Breast epithelium (tissue), 4 donors: ENCODE results near the gene OBSCN. TPM values are rescaled to one million over a fixed set of nuclear protein-coding genes. Genes with fewer than 3 reads are reported as not detected.

Source experiments
- DNase-seq, 2 donors: peaks; one replicate each; pipeline ENCODE4 v3.0.0-alpha.2; 2019; ENCODE audit warnings: low spot score in 2 of 2
- H3K27ac ChIP-seq, 2 donors: fragments of 200-600 bp; sonication (generic) in 1 of 2; one replicate each; pipeline ENCODE4 v1.5.1; 2016 to 2019; ENCODE audit warnings: mild to moderate bottlenecking in 1 of 2
- H3K27me3 ChIP-seq, 2 donors: fragments of 200-600 bp; sonication (generic) in 1 of 2; one replicate each; pipeline versions ENCODE4 v1.5.1 to v1.6.0; 2017 to 2019; ENCODE audit warnings: control low read depth in 1 of 2, mild to moderate bottlenecking in 1 of 2
- H3K36me3 ChIP-seq: fragments of 200-600 bp; one replicate; pipeline ENCODE4 v1.5.1; 2019
- H3K4me1 ChIP-seq, 2 donors: fragments of 200-600 bp; sonication (generic); one replicate each; pipeline ENCODE4 v1.5.1; 2016 to 2019; ENCODE audit warnings: control low read depth in 1 of 2
- H3K4me3 ChIP-seq, 3 donors: fragments of 200-600 bp; sonication (generic); 1 replicate in 2 of 3; 2 replicates in 1 of 3; pipeline ENCODE4 v1.5.1; 2016 to 2019; ENCODE audit warnings: mild to moderate bottlenecking in 3 of 3, moderate library complexity in 2 of 3
- H3K9me3 ChIP-seq, 2 donors: fragments of 200-600 bp; sonication (generic) in 1 of 2; one replicate each; pipeline ENCODE4 v1.5.1; 2016 to 2019; ENCODE audit warnings: control low read depth in 1 of 2
- POLR2A ChIP-seq: fragments of 450-650 bp; IDR thresholded peaks from one replicate; pipeline ENCODE4 v1.6.1; 2016; ENCODE audit warnings: antibody characterized with exemption, mild to moderate bottlenecking, moderate library complexity
- POLR2AphosphoS5 ChIP-seq, 3 donors: sonication (generic); formaldehyde crosslinking; IDR thresholded peaks; one replicate each; pipeline ENCODE4 v1.6.1; 2017; ENCODE audit warnings: antibody characterized with exemption in 3 of 3
- intact Hi-C: fragments of 100-400 bp; cut with DNase I; formaldehyde crosslinking; loops from one replicate; pipeline ENCODE4 v1.15.1; 2023; ENCODE audit warnings: low total_unique reads
- total RNA-seq, 3 donors: library from RNA; depleted of rRNA; stranded (reverse); fragments of >200 nt; gene quantifications; one replicate each; pipeline ENCODE4 v1.1.0, GENCODE V29; 2016
- TF ChIP-seq, protein P1 (sequence below), 3 donors: fragments of 450-650 bp; IDR thresholded peaks; one replicate each; pipeline ENCODE4 v1.5.1; 2016 to 2017; ENCODE audit warnings: antibody characterized with exemption in 3 of 3, mild to moderate bottlenecking in 3 of 3, moderate library complexity in 3 of 3

The OBSCN gene
- total RNA-seq, 3 donors from 2014 or later, result 3.0 to 40.0 (median 27.9) TPM

DNA sequence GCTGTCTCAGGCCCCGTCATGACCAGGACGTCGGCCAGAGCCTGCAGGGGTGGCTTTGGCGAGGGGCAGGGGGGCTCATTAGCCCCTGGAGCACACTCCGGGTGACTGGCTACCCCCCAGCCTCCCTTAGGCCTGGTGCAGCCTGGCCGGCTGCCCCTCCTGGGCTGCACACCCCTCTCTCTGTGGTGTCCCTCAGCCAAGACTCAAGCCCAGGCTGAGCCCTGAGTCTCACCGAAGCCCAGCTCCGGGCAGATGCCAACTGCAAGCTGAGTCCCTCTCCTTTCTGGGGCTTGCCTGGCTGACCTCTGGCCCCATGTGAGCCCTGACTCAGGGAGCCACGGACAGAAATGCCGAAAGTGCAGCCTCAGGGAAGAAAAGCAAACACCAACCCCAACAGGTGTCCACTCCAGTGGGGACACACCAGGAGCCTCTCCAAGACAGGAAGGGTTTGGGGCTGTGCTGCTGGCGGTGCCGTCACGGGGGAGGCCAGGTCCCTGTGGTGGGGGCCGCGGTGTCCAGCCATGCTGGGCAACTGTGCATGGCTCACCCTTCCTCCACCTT, 47.6 kb upstream of the OBSCN start:
- peaks cover 5 to 6% of the 10 kb centered on the region in 2 donors for H3K4me1 ChIP-seq
- TF ChIP-seq POLR2A (no peak), POLR2AphosphoS5 (IDR thresholded peaks at IDR 0.05) (no peak)
- TF ChIP-seq, protein P1, sequence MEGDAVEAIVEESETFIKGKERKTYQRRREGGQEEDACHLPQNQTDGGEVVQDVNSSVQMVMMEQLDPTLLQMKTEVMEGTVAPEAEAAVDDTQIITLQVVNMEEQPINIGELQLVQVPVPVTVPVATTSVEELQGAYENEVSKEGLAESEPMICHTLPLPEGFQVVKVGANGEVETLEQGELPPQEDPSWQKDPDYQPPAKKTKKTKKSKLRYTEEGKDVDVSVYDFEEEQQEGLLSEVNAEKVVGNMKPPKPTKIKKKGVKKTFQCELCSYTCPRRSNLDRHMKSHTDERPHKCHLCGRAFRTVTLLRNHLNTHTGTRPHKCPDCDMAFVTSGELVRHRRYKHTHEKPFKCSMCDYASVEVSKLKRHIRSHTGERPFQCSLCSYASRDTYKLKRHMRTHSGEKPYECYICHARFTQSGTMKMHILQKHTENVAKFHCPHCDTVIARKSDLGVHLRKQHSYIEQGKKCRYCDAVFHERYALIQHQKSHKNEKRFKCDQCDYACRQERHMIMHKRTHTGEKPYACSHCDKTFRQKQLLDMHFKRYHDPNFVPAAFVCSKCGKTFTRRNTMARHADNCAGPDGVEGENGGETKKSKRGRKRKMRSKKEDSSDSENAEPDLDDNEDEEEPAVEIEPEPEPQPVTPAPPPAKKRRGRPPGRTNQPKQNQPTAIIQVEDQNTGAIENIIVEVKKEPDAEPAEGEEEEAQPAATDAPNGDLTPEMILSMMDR (IDR thresholded peaks at IDR 0.05), result no peak
- H3K27ac ChIP-seq, result no peak overlapping the region
- H3K4me3 ChIP-seq, result no peak overlapping the region
- no peaks in the 10 kb centered on the region for H3K9me3 ChIP-seq
- no peaks in the 10 kb centered on the region for H3K36me3 ChIP-seq
- peaks cover 0 to 18% of the 10 kb centered on the region in 2 donors for H3K27me3 ChIP-seq
- intact Hi-C loops, result no loop called here
- no peak for DNase-seq

DNA sequence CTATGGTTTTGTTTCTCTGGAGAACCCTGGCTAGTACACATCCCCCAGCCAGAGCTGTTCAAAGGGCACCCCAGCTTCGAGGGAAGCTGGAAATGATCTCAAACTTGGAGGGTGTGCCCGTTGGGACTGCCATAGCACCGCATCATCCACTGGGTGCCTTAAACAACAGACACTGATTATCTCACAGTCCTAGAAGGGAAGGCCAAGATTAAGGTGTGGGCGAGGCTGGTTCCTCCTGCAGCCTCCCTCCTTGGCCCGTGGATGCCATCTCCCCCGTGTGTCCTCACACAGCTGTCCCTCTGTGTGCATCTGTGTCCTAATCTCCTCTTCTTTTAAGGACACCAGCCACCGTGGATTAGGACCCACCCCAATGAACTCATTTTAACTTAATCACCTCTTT, 46.5 kb upstream of the OBSCN start:
- DNase-seq, result no peak
- intact Hi-C loops, result no loop called here
- H3K36me3 ChIP-seq, result no peaks in the 10 kb centered on the region
- H3K9me3 ChIP-seq, result no peaks in the 10 kb centered on the region
- peak overlapping the region; percentile 29 to 81 for H3K27ac ChIP-seq
- TF ChIP-seq POLR2AphosphoS5 (IDR thresholded peaks at IDR 0.05) (no peak), POLR2A (no peak)
- TF ChIP-seq, protein P1 (IDR thresholded peaks at IDR 0.05), result no peak
- peaks cover 0 to 18% of the 10 kb centered on the region in 2 donors for H3K27me3 ChIP-seq
- H3K4me1 ChIP-seq, result peaks cover 5 to 6% of the 10 kb centered on the region in 2 donors
- H3K4me3 ChIP-seq, result no peak overlapping the region

DNA sequence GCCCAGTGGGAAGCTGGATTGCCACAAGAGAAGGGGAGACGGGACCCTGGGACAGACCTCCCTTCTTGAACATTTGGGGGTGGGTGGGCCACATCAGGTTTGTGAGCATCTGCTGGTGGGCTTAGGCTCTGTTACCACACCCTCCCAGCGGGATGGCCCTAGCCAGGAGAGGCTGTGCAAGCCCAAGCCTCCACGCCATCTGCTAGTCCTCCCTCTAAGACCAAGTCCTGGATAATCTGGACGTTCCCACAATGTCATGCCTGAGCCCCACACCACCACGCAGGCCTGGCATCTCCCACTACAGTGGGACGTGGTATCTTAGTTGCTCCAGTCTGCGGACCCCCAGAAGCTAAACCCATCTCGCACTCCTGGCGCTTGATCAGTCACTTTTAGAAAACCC, 46.0 kb upstream of the OBSCN start:
- TF ChIP-seq POLR2A (no peak), POLR2AphosphoS5 (IDR thresholded peaks at IDR 0.05) (no peak)
- Histone ChIP-seq H3K27me3 (peaks cover 0 to 18% of the 10 kb centered on the region in 2 donors), H3K9me3 (no peaks in the 10 kb centered on the region), H3K4me1 (peaks cover 5 to 6% of the 10 kb centered on the region in 2 donors), H3K27ac (peak overlapping the region; percentile 70 to 81), H3K36me3 (no peaks in the 10 kb centered on the region), H3K4me3 (no peak overlapping the region)
- DNase-seq, result no peak
- intact Hi-C loops, result no loop called here

DNA sequence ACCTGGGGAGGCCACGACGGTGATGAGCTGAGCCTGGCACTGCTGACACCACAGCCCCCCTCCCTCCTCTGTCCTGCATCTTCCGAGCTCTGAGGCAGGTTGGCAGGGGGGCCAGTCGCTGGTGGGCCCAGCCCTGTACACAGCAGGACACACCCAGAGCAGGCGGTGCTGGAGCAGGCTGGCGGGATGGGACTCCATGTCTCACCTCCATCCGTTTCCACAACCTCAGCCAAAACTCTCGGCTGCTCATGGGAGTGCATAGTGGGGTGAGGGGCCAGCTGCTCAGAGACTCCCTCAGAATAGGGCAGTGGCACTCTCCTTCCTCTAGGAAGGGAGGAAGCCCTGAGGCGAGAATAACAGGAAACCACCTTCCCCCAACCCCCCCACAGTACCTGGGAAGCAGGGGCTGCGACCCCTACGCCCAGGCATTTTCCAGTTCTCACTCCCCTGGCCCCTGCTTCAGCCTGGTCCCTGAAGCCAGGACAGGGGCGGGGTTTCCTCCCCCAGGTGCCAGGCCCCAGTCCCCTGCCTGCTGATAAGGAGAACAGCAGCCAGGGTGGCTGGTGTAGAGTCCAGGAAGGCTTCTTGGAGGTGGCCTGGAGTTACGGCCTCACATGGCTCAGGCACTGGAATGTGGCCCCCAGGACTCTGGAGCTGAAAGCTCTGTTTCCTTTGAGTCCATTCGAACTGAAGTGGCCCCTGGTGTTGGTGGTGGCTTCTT, 45.4 kb upstream of the OBSCN start:
- Histone ChIP-seq H3K27ac (peak overlapping the region; percentile 70 to 81), H3K4me3 (peak overlapping the region in 2 of 3 donors; percentile 9 to 51), H3K27me3 (peaks cover 0 to 18% of the 10 kb centered on the region in 2 donors), H3K36me3 (no peaks in the 10 kb centered on the region), H3K4me1 (peaks cover 5 to 6% of the 10 kb centered on the region in 2 donors), H3K9me3 (no peaks in the 10 kb centered on the region)
- intact Hi-C loops, result no loop called here
- peak in 1 of 3 donors; percentile 18 for TF ChIP-seq POLR2AphosphoS5 (IDR thresholded peaks at IDR 0.05)
- TF ChIP-seq, protein P1 (IDR thresholded peaks at IDR 0.05), result no peak
- peak in 1 of 2 donors; percentile 32 for DNase-seq

DNA sequence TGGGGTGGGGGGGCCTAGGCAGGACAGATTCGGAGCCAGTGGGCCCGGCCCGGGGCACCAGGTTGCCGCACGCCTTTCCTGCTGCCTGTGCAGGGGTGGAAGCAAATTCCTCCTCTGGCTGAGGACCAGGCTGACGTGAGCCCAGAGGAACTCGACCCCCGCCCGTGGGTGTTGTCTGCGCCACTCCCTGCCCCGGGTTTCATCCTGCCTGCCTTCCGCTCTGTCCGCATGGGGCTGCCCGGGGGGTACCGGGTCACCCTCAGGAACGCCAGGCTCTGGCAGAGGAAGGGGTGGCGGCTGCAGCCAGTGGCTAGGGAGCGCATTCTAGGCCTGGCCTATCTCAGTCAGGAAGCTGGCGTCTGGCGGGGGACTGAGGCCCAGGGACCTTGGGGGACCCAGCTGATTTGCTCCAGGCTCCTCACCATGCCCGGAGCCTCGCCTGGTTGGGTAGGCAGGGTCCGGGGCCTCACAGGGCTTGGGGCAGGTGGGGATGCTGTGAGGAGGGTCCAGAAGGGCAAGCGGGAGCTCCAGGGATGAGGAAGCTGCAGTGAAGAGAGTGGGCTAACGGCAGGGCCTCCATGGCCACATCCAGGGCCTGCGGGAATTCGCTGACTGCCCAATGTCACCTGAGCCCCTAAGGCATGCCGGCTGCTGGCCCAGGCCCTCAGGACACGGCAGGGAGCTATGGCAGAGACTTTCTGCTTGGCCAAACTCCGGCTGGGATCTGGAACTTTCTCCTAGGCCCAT, 44.7 kb upstream of the OBSCN start:
- Histone ChIP-seq H3K36me3 (no peaks in the 10 kb centered on the region), H3K9me3 (no peaks in the 10 kb centered on the region), H3K27ac (peak overlapping the region; percentile 70 to 81), H3K4me1 (peaks cover 5 to 6% of the 10 kb centered on the region in 2 donors), H3K4me3 (peak overlapping the region in 2 of 3 donors; percentile 9 to 51), H3K27me3 (peaks cover 0 to 16% of the 10 kb centered on the region in 2 donors)
- peak in 1 of 3 donors; percentile 34 for TF ChIP-seq POLR2AphosphoS5 (IDR thresholded peaks at IDR 0.05)
- TF ChIP-seq POLR2A, result no peak
- TF ChIP-seq, protein P1 (IDR thresholded peaks at IDR 0.05), result no peak
- DNase-seq, result peak in 1 of 2 donors; percentile 66
- intact Hi-C loops, result no loop called here
